K562 (cell line): ENCODE results near the gene HFE. TPM values are rescaled to one million over a fixed set of nuclear protein-coding genes. Genes with fewer than 3 reads are reported as not detected.

ENCODE experiments used
- FOXA3 ChIP-seq, 2 experiments: fragments of 450-650 bp in 1 of 2; sonication (generic) in 1 of 2; formaldehyde crosslinking; IDR thresholded peaks in 1 of 2; conservative IDR thresholded peaks in 1 of 2; 2 replicates each; pipeline versions ENCODE4 v1.4.0 to v1.8.0; 2020 to 2022; ENCODE audit warnings: mild to moderate bottlenecking in 2 of 2, missing genetic modification reagents in 1 of 2
- LCOR ChIP-seq: sonication (generic); formaldehyde crosslinking; IDR thresholded peaks from 2 replicates; pipeline ENCODE4 v1.8.0; 2022; ENCODE audit warnings: mild to moderate bottlenecking, missing genetic modification reagents
- MXD1 ChIP-seq: fragments of 250-450 bp; sonication (Bioruptor Pico); IDR thresholded peaks from 2 replicates; pipeline ENCODE4 v1.8.0; 2021; ENCODE audit warnings: borderline replicate concordance, mild to moderate bottlenecking, moderate library complexity; ENCODE audit not compliant: poor library complexity, severe bottlenecking
- NCOR1 ChIP-seq: fragments of 450-650 bp; IDR thresholded peaks from 2 replicates; pipeline ENCODE4 v1.6.1; 2016; ENCODE audit warnings: mild to moderate bottlenecking, moderate library complexity
- SIN3A ChIP-seq, 2 experiments: fragments of 150-350 bp in 1 of 2; IDR thresholded peaks; 2 replicates each; pipeline ENCODE4 v1.6.1; 2011 to 2016; ENCODE audit warnings: borderline replicate concordance in 2 of 2, low read depth in 2 of 2, low read length in 2 of 2, mild to moderate bottlenecking in 2 of 2, moderate library complexity in 2 of 2; ENCODE audit not compliant: control insufficient read depth in 1 of 2
- TFAP4 ChIP-seq: sonication (generic); formaldehyde crosslinking; IDR thresholded peaks from 2 replicates; pipeline ENCODE4 v1.8.0; 2022; ENCODE audit warnings: missing genetic modification reagents, mild to moderate bottlenecking, moderate library complexity, borderline replicate concordance
- TGIF2 ChIP-seq: sonication (generic); formaldehyde crosslinking; IDR thresholded peaks from 2 replicates; pipeline ENCODE4 v1.8.1; 2022; ENCODE audit warnings: mild to moderate bottlenecking, missing genetic modification reagents, moderate library complexity
- ZBTB33 ChIP-seq: sonication (generic); formaldehyde crosslinking; IDR thresholded peaks from 2 replicates; pipeline ENCODE4 v1.8.1; 2023; ENCODE audit warnings: mild to moderate bottlenecking, missing genetic modification reagents
- ZC3H4 ChIP-seq: sonication (generic); formaldehyde crosslinking; IDR thresholded peaks from 2 replicates; pipeline ENCODE4 v1.9.0; 2021; ENCODE audit warnings: missing genetic modification reagents, borderline replicate concordance
- ZNF253 ChIP-seq: fragments of 250-450 bp; sonication (Bioruptor Pico); conservative IDR thresholded peaks from 2 replicates; pipeline ENCODE4 v1.6.1; 2021; ENCODE audit warnings: mild to moderate bottlenecking
- ZNF431 ChIP-seq: sonication (generic); formaldehyde crosslinking; IDR thresholded peaks from 2 replicates; pipeline ENCODE4 v1.8.0; 2022; ENCODE audit warnings: mild to moderate bottlenecking, missing genetic modification reagents
- ZNF696 ChIP-seq: fragments of 250-450 bp; sonication (Bioruptor Pico); conservative IDR thresholded peaks from 2 replicates; pipeline ENCODE4 v1.4.0; 2020; ENCODE audit warnings: mild to moderate bottlenecking, moderate library complexity
- polyA plus RNA-seq, 8 experiments: library from polyadenylated mRNA; depleted of rRNA in 4 of 8; stranded (reverse) in 5 of 8; unstranded in 3 of 8; fragments of >200 nt; fragmentation: Nextera tagmentation in 2 of 8; fragmentation: Illumina TruSeq in 1 of 8; extraction: Ambion mirVana in 2 of 8; extraction: Trizol in 1 of 8; gene quantifications; 2 replicates each; pipeline versions ENCODE4 v1.2.1 to v1.2.3, GENCODE V29; 2011 to 2014; ENCODE audit warnings: inconsistent platforms in 1 of 8, missing spikeins in 1 of 8
- total RNA-seq, 7 experiments: library from RNA; depleted of rRNA in 6 of 7; stranded (reverse); fragments of >200 nt in 6 of 7; fragmentation: Illumina TruSeq in 2 of 7; extraction: Trizol in 2 of 7; gene quantifications; 2 replicates each; pipeline versions ENCODE4 v1.2.1 to v1.2.3, GENCODE V29; 2011 to 2021; ENCODE audit warnings: low replicate concordance in 1 of 7
- TF ChIP-seq, protein P1 (sequence below), 2 experiments: fragments of 450-650 bp in 1 of 2; sonication (generic) in 1 of 2; formaldehyde crosslinking in 1 of 2; IDR thresholded peaks; 2 replicates each; pipeline versions ENCODE4 v1.7.1 to v1.9.0; 2016 to 2022; ENCODE audit warnings: inconsistent platforms in 1 of 2, mild to moderate bottlenecking in 1 of 2, missing genetic modification reagents in 1 of 2

The HFE gene
- total and polyA plus RNA-seq, 9 of the 15 experiments (the other 6 are each of a cell fraction or from before 2014, with no cell fraction given) = 0.14 to 1.2 (median 0.76) TPM

DNA sequence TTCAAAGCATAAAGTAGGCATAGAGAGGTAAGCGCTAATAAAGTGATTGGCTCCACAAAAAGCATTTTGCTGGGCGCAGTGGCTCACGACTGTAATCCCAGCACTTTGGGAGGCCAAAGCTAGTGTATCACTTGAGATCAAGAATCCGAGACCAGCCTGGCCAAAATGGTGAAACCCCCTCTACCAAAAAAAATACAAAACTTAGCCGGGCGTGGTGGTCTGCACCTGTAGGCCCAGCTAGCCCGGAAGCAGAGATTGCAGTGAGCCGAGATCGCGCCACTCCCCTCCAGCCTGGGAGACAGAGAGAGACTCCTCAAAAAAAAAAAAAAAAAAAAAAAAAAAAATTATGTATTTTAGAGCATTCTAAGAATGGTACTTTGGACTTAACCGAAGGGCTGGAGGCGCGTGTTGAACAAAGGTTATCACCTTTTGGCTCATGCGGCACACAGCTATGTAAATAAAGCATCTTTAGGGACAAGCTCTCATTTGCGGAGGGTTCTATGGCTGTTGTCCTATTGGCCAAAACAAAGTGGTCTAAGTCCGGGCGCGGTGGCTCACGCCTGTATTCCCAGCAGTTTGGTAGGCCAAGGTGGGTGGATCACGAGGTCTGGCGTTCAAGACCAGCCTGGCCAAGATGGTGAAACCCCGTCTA, 17.4 kb downstream of the HFE start (continued):
- TF ChIP-seq, protein P1, sequence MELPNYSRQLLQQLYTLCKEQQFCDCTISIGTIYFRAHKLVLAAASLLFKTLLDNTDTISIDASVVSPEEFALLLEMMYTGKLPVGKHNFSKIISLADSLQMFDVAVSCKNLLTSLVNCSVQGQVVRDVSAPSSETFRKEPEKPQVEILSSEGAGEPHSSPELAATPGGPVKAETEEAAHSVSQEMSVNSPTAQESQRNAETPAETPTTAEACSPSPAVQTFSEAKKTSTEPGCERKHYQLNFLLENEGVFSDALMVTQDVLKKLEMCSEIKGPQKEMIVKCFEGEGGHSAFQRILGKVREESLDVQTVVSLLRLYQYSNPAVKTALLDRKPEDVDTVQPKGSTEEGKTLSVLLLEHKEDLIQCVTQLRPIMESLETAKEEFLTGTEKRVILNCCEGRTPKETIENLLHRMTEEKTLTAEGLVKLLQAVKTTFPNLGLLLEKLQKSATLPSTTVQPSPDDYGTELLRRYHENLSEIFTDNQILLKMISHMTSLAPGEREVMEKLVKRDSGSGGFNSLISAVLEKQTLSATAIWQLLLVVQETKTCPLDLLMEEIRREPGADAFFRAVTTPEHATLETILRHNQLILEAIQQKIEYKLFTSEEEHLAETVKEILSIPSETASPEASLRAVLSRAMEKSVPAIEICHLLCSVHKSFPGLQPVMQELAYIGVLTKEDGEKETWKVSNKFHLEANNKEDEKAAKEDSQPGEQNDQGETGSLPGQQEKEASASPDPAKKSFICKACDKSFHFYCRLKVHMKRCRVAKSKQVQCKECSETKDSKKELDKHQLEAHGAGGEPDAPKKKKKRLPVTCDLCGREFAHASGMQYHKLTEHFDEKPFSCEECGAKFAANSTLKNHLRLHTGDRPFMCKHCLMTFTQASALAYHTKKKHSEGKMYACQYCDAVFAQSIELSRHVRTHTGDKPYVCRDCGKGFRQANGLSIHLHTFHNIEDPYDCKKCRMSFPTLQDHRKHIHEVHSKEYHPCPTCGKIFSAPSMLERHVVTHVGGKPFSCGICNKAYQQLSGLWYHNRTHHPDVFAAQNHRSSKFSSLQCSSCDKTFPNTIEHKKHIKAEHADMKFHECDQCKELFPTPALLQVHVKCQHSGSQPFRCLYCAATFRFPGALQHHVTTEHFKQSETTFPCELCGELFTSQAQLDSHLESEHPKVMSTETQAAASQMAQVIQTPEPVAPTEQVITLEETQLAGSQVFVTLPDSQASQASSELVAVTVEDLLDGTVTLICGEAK (IDR thresholded peaks at IDR 0.05) = no peak
- TF ChIP-seq, protein P1 (CRISPR knock-in tag; IDR thresholded peaks at IDR 0.05) = 0 out of 2 replicates have a peak, but pooled peaks have one; percentile 7
- TF ChIP-seq SIN3A (IDR thresholded peaks at IDR 0.05; ENCODE audit: borderline replicate concordance in 2 of 2, control insufficient read depth in 1 of 2, low read depth in 2 of 2, low read length in 2 of 2) = 0 out of 4 replicates have a peak, but pooled peaks of 1 of the 2 experiments have one; percentile 3
- TF ChIP-seq LCOR = no peak
- TF ChIP-seq FOXA3 (CRISPR knock-in tag; conservative IDR thresholded peaks at IDR 0.05 in 1 of 2, IDR thresholded peaks at IDR 0.05 in 1 of 2) = peak; percentile 81 to 92; a peak in 3 of 4 replicates
- no peak; the same call in 1 of the 2 replicates for TF ChIP-seq ZNF431 (CRISPR knock-in tag)
- peak; percentile 70; the same call in 1 of the 2 replicates for TF ChIP-seq ZC3H4 (CRISPR knock-in tag)
- peak; percentile 37; the same call in 1 of the 2 replicates for TF ChIP-seq TFAP4 (CRISPR knock-in tag)
- TF ChIP-seq ZNF253 (CRISPR knock-in tag) = no peak
- peak; percentile 85; the same call in 1 of the 2 replicates for TF ChIP-seq ZBTB33 (CRISPR knock-in tag)
- TF ChIP-seq TGIF2 (CRISPR knock-in tag) = no peak
- TF ChIP-seq MXD1 (CRISPR knock-in tag) = no peak
- 0 out of 2 replicates have a peak, but pooled peaks have one; percentile 36 for TF ChIP-seq ZNF696 (CRISPR knock-in tag)
- TF ChIP-seq NCOR1 = no peak
